IMR-90 (cell line): ENCODE measurements around the gene L3MBTL3. TPM values are rescaled to one million over a fixed set of nuclear protein-coding genes. Genes with fewer than 3 reads are reported as not detected.

Source experiments
- ATAC-seq: fragments of 200-7000 bp; cut with Tn5 transposase; 2 replicates; pipeline ENCODE4 v1.9.1; 2020; ENCODE audit warnings: low read depth, mild to moderate bottlenecking, moderate library complexity
- BruUV-seq: library from RNA; stranded (reverse); fragments of 400-500 nt; replicated peaks from 2 replicates; lab custom pipeline; 2021; lab: Mats Ljungman, UMichigan
- CTCF ChIA-PET: fragments of 300-600 bp; formaldehyde crosslinking; extraction: SDS; loops from one replicate; lab custom pipeline; 2021; ENCODE audit warnings: antibody characterized with exemption; lab: Yijun Ruan, JAX
- POLR2A ChIA-PET: fragments of 300-600 bp; sonication (Branson Sonifier 250); formaldehyde crosslinking; loops from one replicate; lab custom pipeline; 2022; ENCODE audit warnings: antibody characterized with exemption; ENCODE audit not compliant: unreplicated experiment; lab: Charles Lee
- DNase-seq: peaks from one replicate; pipeline ENCODE4 v3.0.0; 2013
- H2AFZ ChIP-seq: replicated peaks from 2 replicates; pipeline ENCODE3; 2013; ENCODE audit warnings: low read length, mild to moderate bottlenecking; ENCODE audit not compliant: poor library complexity
- H2AK5ac ChIP-seq: 2 replicates; pipeline ENCODE4 v1.6.1; 2013; ENCODE audit warnings: low read depth, low read length, inconsistent platforms
- H2AK9ac ChIP-seq: replicated peaks from 2 replicates; pipeline ENCODE3; 2013; ENCODE audit warnings: mild to moderate bottlenecking, low read depth, low read length, moderate library complexity; ENCODE audit not compliant: poor library complexity
- H2BK120ac ChIP-seq: 2 replicates; pipeline ENCODE4 v1.6.1; 2013; ENCODE audit warnings: low read depth, low read length, inconsistent platforms
- H2BK15ac ChIP-seq: 3 replicates; pipeline ENCODE4 v1.6.1; 2013; ENCODE audit warnings: low read depth, low read length, inconsistent platforms
- H2BK20ac ChIP-seq: 2 replicates; pipeline ENCODE4 v1.6.1; 2013; ENCODE audit warnings: low read depth, mild to moderate bottlenecking, inconsistent platforms, low read length, moderate library complexity
- H2BK5ac ChIP-seq: 2 replicates; pipeline ENCODE4 v1.6.1; 2013; ENCODE audit warnings: mild to moderate bottlenecking, low read depth, low read length, inconsistent platforms; ENCODE audit not compliant: poor library complexity, severe bottlenecking
- H3K14ac ChIP-seq: replicated peaks from 2 replicates; pipeline ENCODE4 v1.6.1; 2013; ENCODE audit warnings: low read depth, low read length, inconsistent platforms
- H3K18ac ChIP-seq: 2 replicates; pipeline ENCODE4 v1.6.1; 2013; ENCODE audit warnings: low read depth, low read length, control low read depth
- H3K23ac ChIP-seq: 2 replicates; pipeline ENCODE4 v1.6.1; 2013; ENCODE audit warnings: low read depth, low read length, inconsistent platforms
- H3K27ac ChIP-seq: 2 replicates; pipeline ENCODE4 v1.5.1; 2013; ENCODE audit warnings: mild to moderate bottlenecking, control low read depth, low read length; ENCODE audit not compliant: insufficient read depth
- H3K27me3 ChIP-seq: 2 replicates; pipeline ENCODE4 v1.6.1; 2013; ENCODE audit warnings: low read length; ENCODE audit not compliant: control insufficient read depth, insufficient read depth
- H3K36me3 ChIP-seq: 2 replicates; pipeline ENCODE4 v1.6.1; 2013; ENCODE audit warnings: low read length, mixed read lengths; ENCODE audit not compliant: control insufficient read depth, insufficient read depth
- H3K4ac ChIP-seq: 2 replicates; pipeline ENCODE4 v1.6.1; 2013; ENCODE audit warnings: low read depth, low read length, inconsistent platforms
- H3K4me1 ChIP-seq: 2 replicates; pipeline ENCODE4 v1.6.1; 2013; ENCODE audit warnings: low read length, mixed read lengths; ENCODE audit not compliant: control insufficient read depth, insufficient read depth
- H3K4me2 ChIP-seq: 2 replicates; pipeline ENCODE4 v1.6.1; 2013; ENCODE audit warnings: low read depth, mild to moderate bottlenecking, control low read depth, low read length, moderate library complexity
- H3K4me3 ChIP-seq: 2 replicates; pipeline ENCODE4 v1.5.1; 2013; ENCODE audit warnings: low read depth, mild to moderate bottlenecking, control low read depth, low read length, moderate library complexity; ENCODE audit not compliant: insufficient read depth
- H3K56ac ChIP-seq: 2 replicates; pipeline ENCODE4 v1.6.1; 2013; ENCODE audit warnings: low read length, inconsistent platforms; ENCODE audit not compliant: insufficient read depth; ENCODE audit errors: extremely low read depth
- H3K79me1 ChIP-seq, 2 experiments: 2 replicates each; pipeline ENCODE4 v1.6.1; 2013; ENCODE audit warnings: low read length in 2 of 2, inconsistent platforms in 1 of 2, low read depth in 1 of 2
- H3K9ac ChIP-seq: 2 replicates; pipeline ENCODE4 v1.6.1; 2013; ENCODE audit warnings: low read depth, low read length, control low read depth
- H3K9me1 ChIP-seq: 2 replicates; pipeline ENCODE4 v1.6.1; 2013; ENCODE audit warnings: low read length, inconsistent platforms; ENCODE audit not compliant: insufficient read depth
- H3K9me3 ChIP-seq: 2 replicates; pipeline ENCODE4 v1.6.1; 2013; ENCODE audit warnings: low read length; ENCODE audit not compliant: control insufficient read depth, insufficient read depth
- H4K20me1 ChIP-seq: 2 replicates; pipeline ENCODE4 v1.6.1; 2013; ENCODE audit warnings: low read length, inconsistent platforms; ENCODE audit not compliant: insufficient read depth
- H4K5ac ChIP-seq: 2 replicates; pipeline ENCODE4 v1.6.1; 2013; ENCODE audit warnings: mild to moderate bottlenecking, low read depth, low read length, control low read depth
- H4K8ac ChIP-seq, 2 experiments: 2 replicates each; pipeline ENCODE4 v1.6.1; 2013; ENCODE audit warnings: low read depth in 2 of 2, low read length in 2 of 2, control low read depth in 1 of 2, inconsistent platforms in 1 of 2
- H4K91ac ChIP-seq: 2 replicates; pipeline ENCODE4 v1.6.1; 2013; ENCODE audit warnings: low read depth, low read length, inconsistent platforms; ENCODE audit not compliant: insufficient read depth
- CEBPB ChIP-seq: IDR thresholded peaks from 2 replicates; pipeline ENCODE4 v1.6.1; 2012; ENCODE audit warnings: low read depth, low read length, improper control_type of control experiment
- ELK1 ChIP-seq: fragments of 150-350 bp; IDR thresholded peaks from 2 replicates; pipeline ENCODE4 v1.6.1; 2016; ENCODE audit warnings: low read depth, mild to moderate bottlenecking, low read length, moderate library complexity, borderline replicate concordance
- FOS ChIP-seq: fragments of 150-350 bp; IDR thresholded peaks from 2 replicates; pipeline ENCODE4 v1.6.1; 2016; ENCODE audit warnings: low read depth, low read length
- MAZ ChIP-seq: IDR thresholded peaks from 2 replicates; pipeline ENCODE4 v1.6.1; 2012; ENCODE audit warnings: low read depth, mild to moderate bottlenecking, low read length, improper control_type of control experiment, moderate library complexity, borderline replicate concordance
- NFE2L2 ChIP-seq: fragments of 150-350 bp; IDR thresholded peaks from 2 replicates; pipeline ENCODE4 v1.6.1; 2016; ENCODE audit warnings: low read depth, mild to moderate bottlenecking, low read length
- POLR2A ChIP-seq: IDR thresholded peaks from 2 replicates; pipeline ENCODE4 v1.6.1; 2012; ENCODE audit warnings: mild to moderate bottlenecking, low read depth, low read length
- RCOR1 ChIP-seq: IDR thresholded peaks from 2 replicates; pipeline ENCODE4 v1.6.1; 2012; ENCODE audit warnings: mild to moderate bottlenecking, low read length, improper control_type of control experiment; ENCODE audit not compliant: insufficient replicate concordance
- RFX5 ChIP-seq: IDR thresholded peaks from 2 replicates; pipeline ENCODE4 v1.8.0; 2012; ENCODE audit warnings: low read depth, mild to moderate bottlenecking, low read length, moderate library complexity
- SMC3 ChIP-seq: fragments of 150-350 bp; IDR thresholded peaks from 2 replicates; pipeline ENCODE4 v1.6.1; 2016; ENCODE audit warnings: low read depth, mild to moderate bottlenecking, antibody characterized with exemption, low read length, moderate library complexity
- USF2 ChIP-seq: fragments of 150-350 bp; IDR thresholded peaks from 2 replicates; pipeline ENCODE4 v1.6.1; 2017; ENCODE audit warnings: mild to moderate bottlenecking, antibody characterized with exemption, low read length, low read depth
- WGBS, 2 experiments: methylation state at CpG; one replicate each; pipeline versions ENCODE4 v1.1.5 to v1.1.7; 2013; ENCODE audit warnings: missing lambda C conversion rate in 2 of 2; ENCODE audit not compliant: insufficient read length in 1 of 2; ENCODE audit errors: extremely low coverage in 2 of 2; 5-methylcytosine and 5-hydroxymethylcytosine counted together
- dilution Hi-C: fragments of 300-500 bp; cut with HindIII; formaldehyde crosslinking; loops from one replicate; pipeline ENCODE4 v1.14.3; 2018; ENCODE audit warnings: low sequenced_read_pairs; ENCODE audit not compliant: unreplicated experiment
- in situ Hi-C: fragments of 300-500 bp; cut with MboI; formaldehyde crosslinking; loops from 3 replicates; pipeline ENCODE4 v1.14.3; 2019; ENCODE audit warnings: low sequenced_read_pairs, inconsistent platforms, mixed read lengths
- intact Hi-C: fragments of 100-400 bp; cut with micrococcal nuclease; formaldehyde crosslinking; loops from 2 replicates; pipeline ENCODE4 v1.10.0; 2022
- polyA plus RNA-seq, 3 experiments: library from polyadenylated mRNA; depleted of rRNA; stranded (reverse); fragments of >200 nt; gene quantifications; 2 replicates each; pipeline ENCODE4 v1.2.3, GENCODE V29; 2012; ENCODE audit warnings: low replicate concordance in 1 of 3
- total RNA-seq: library from RNA; depleted of rRNA; stranded (reverse); fragments of >200 nt; gene quantifications from 2 replicates; pipeline ENCODE4 v1.2.3, GENCODE V29; 2012

The L3MBTL3 gene
- total and polyA plus RNA-seq, 2 of the 4 experiments (the other 2 are of a cell fraction): 7.2 to 10.9 TPM

- DNase-seq: no peak
- no peaks in the 10 kb centered on the region; a peak in 1 of 4 replicates for H3K79me1 ChIP-seq
- peaks cover 7% of the 10 kb centered on the region for H3K9me1 ChIP-seq
- TF ChIP-seq SMC3: no peak
- no peak for TF ChIP-seq MAZ
- no peak for TF ChIP-seq RFX5
- TF ChIP-seq NFE2L2: no peak
- TF ChIP-seq ELK1: no peak
- TF ChIP-seq CEBPB: no peak
- no peak for TF ChIP-seq USF2
- no peak for TF ChIP-seq RCOR1
- no peak for TF ChIP-seq FOS
- no peak for TF ChIP-seq POLR2A
- no peaks in the 10 kb centered on the region for H4K20me1 ChIP-seq
- no peak overlapping the region for H3K56ac ChIP-seq
- ATAC-seq: no peak
- no TSS peak for BruUV-seq
- no peak overlapping the region for H2AFZ ChIP-seq
- H3K9ac ChIP-seq: no peak overlapping the region
- no peak overlapping the region for H3K27ac ChIP-seq
- no peaks in the 10 kb centered on the region for H3K27me3 ChIP-seq
- H2BK15ac ChIP-seq: no peak overlapping the region
- H3K4me3 ChIP-seq: no peak overlapping the region
- no peak overlapping the region for H3K4me2 ChIP-seq
- dilution Hi-C loops (no loop called here), in situ Hi-C loops (loop anchor here (25.0 kb wide), 1 partner anchor 705 kb away; no protein-coding TSS in a partner anchor), intact Hi-C loops (no loop called here)
- 100% methylated on average over 2 of the region's 12 CpGs; no CpG with 5 or more reads in 1 of the 2 experiments for WGBS, 2 experiments
- CTCF ChIA-PET: no interaction called here
- no peak overlapping the region for H3K14ac ChIP-seq
- H3K23ac ChIP-seq: no peak overlapping the region
- no peak overlapping the region for H2BK5ac ChIP-seq
- no peak overlapping the region for H2AK9ac ChIP-seq
- H3K36me3 ChIP-seq: peaks cover 31% of the 10 kb centered on the region
- no peak overlapping the region for H4K5ac ChIP-seq
- POLR2A ChIA-PET: no interaction called here
- H2BK120ac ChIP-seq: no peak overlapping the region
- H3K4ac ChIP-seq: no peak overlapping the region
- no peak overlapping the region for H2BK20ac ChIP-seq
- no peak overlapping the region for H4K91ac ChIP-seq
- no peaks in the 10 kb centered on the region for H3K4me1 ChIP-seq
- H4K8ac ChIP-seq: no peak overlapping the region
- no peak overlapping the region for H2AK5ac ChIP-seq
- no peaks in the 10 kb centered on the region for H3K9me3 ChIP-seq
- no peak overlapping the region for H3K18ac ChIP-seq
Measured at GRCh38 chr6:130057495-130057894, 39.1 kb downstream of the L3MBTL3 start.
